Measurements from ENCODE around the gene KLHDC10.
"Not testable (repeated sequence)": the region's sequence is repeated elsewhere in the genome, so short reads cannot be mapped to it uniquely, and the experiment has no call there.

DNA sequence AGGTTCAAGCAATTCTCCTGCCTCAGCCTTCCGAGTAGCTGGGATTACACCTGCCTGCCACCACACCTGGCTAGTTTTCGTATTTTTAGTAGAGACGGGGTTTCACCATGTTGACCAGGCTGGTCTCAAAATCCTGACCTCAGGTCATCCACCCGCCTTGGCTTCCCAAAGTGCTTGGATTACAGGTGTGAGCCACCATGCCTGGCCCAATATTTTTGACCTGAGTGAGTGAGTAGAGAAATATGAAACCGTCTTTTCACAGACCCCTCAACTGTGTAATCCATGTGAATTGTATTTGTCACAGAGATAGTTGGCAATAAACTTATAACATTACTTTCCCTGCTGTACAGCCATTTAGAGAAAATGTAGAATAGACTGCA, 43.1 kb downstream of the KLHDC10 start:
- not testable (repeated sequence) for TF ChIP-seq CTCF (conservative IDR thresholded peaks at IDR 0.05; ENCODE audit: low read depth in 2 of 2); POLR2AphosphoS5 (IDR thresholded peaks at IDR 0.05; ENCODE audit: low read depth); EZH2 (IDR thresholded peaks at IDR 0.05; ENCODE audit: low read depth, unreplicated experiment); EZH2phosphoT487 (IDR thresholded peaks at IDR 0.05; ENCODE audit: unreplicated experiment)
- TF ChIP-seq, protein P1, sequence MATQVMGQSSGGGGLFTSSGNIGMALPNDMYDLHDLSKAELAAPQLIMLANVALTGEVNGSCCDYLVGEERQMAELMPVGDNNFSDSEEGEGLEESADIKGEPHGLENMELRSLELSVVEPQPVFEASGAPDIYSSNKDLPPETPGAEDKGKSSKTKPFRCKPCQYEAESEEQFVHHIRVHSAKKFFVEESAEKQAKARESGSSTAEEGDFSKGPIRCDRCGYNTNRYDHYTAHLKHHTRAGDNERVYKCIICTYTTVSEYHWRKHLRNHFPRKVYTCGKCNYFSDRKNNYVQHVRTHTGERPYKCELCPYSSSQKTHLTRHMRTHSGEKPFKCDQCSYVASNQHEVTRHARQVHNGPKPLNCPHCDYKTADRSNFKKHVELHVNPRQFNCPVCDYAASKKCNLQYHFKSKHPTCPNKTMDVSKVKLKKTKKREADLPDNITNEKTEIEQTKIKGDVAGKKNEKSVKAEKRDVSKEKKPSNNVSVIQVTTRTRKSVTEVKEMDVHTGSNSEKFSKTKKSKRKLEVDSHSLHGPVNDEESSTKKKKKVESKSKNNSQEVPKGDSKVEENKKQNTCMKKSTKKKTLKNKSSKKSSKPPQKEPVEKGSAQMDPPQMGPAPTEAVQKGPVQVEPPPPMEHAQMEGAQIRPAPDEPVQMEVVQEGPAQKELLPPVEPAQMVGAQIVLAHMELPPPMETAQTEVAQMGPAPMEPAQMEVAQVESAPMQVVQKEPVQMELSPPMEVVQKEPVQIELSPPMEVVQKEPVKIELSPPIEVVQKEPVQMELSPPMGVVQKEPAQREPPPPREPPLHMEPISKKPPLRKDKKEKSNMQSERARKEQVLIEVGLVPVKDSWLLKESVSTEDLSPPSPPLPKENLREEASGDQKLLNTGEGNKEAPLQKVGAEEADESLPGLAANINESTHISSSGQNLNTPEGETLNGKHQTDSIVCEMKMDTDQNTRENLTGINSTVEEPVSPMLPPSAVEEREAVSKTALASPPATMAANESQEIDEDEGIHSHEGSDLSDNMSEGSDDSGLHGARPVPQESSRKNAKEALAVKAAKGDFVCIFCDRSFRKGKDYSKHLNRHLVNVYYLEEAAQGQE (IDR thresholded peaks at IDR 0.05; ENCODE audit: unreplicated experiment), result not testable (repeated sequence)
